NCI-H2196 (cell line): ENCODE data around the gene NCKAP5L.
A peak's percentile ranks its signal among the peaks of the same experiment; 100 is the strongest.

Experiments
- DNase-seq: peaks from one replicate; lab custom pipeline; 2025; ENCODE audit not compliant: unreplicated experiment; lab: John Stamatoyannopoulos, UW

The NCKAP5L gene

DNA sequence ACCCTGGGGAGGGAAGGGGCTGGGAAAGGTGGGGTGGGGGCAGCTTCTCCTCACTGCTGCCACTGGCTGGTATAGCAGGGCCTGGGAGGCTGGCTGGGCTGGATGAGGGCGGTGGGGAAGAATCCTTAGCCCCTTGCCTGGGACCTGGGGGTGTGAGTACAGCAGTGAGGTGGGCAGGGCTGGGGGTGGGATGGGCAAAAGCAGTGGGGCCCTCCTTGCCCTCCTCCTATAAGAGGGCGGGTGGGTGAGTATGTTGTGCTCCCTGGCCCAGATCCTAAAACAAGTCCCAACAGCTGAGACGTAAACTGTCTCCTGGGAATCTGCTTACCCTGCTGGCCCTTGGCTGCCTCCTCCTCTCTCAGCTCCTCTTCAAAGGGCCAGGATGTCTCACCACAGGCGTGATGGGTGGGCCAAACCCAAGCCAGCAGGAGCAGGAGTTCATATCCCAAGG lies 2.2 kb downstream of the NCKAP5L start:
- DNase-seq, result no peak

DNA sequence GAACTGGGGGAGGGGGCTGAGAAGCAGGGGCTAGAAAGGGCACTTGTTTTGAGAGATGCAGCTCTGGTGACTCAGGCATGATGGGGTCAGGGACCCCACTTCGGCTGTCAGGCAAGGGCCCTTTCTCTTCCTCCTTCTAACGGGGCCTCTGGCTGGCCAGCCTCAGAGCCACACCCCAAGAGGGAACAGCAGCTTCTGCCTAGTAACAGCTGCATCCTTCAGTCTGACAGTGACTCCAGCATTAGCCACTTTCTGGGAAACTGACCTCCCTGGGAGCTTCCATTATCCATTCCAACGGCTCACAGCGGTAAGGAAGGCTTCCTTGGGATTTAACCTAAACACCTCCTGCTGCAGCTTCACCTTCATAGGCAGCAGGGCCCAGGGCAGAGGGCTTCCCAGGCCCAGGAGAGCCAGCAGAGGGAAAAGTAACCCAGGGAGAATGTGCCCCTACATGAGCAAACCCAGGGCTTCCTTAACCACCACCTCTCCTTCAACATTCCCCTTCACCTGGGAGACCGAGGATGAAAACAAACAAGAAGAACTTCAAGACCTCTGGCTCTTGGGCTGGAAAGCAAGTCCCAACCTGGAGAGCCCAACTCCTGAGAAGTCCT lies 2.7 kb downstream of the NCKAP5L start:
- DNase-seq, result no peak

DNA sequence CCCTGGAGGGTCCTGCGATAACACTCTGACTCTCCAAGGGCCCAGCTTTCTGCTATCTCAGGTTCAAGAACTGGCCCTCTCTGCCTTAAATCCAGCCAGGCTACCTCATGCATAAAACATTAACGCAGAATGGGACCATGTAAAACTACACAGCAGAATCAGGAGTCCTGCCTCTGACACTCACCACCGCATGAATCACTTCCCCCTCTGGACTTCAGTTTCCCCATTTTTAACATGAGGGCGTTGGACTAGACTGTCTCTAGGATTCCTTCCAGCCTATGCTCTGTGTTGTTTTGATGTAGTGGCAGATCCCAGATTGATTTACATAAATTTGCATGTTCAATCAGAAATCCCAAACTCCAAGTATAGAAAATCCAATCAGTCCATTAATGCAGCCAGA lies 3.3 kb downstream of the NCKAP5L start:
- DNase-seq, result no peak

DNA sequence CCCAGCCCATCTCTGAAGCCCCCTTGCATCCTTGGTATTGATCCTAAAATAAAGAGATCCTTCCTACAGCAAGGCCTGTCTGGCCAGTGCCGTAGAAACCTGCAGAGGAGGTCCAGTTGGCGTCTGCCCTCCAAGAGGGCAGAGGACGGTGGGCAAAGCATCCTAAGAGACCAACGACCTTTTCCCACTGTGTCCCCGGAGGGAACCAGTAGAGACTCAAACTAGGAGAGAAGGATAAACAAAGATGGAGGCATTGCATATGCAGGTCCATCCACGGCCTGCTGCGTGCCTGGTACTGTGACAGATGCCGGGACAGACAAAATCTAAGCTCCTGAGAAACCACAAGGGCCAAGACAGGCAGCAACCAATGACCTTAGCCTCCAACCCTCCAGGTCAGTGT lies 3.8 kb downstream of the NCKAP5L start:
- DNase-seq, result no peak

DNA sequence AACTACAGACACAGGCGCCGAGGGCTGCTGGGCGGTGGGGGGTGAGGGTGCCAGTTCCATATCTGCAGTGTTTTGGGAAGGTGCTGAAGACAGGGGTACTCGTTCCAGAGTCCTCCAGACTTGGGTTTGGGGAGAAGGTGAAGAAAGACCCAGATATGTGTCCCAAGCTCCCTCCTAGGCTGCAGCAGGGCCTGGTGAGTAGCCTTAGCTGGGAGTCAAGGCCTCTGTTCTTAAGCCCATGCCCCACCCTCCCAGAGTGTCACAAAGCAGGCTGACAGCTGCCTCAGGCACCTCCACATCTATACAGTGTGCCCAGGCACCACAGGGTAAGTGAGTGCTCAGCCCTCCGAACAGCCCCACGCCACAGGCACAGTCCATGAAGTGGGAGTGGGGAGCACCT lies 4.3 kb downstream of the NCKAP5L start:
- no peak for DNase-seq

DNA sequence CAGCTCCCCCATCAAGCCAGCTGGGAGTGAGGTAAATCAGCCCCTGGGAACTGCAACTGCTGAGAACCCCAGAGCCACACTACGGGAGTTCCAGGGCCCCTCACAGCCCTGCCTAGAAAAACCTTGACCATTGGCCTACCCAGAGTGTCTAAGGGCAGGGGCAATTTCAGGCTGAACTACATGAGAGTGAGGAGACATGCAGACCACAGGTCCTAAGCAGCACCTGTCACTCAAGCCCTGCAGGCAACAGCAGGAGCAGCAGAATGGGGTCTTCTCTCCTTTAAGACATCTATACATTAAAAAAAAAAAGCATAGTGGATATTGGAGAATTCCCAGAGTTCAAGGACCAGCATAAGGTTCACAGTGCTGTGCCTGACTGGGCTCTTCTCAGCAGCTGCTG lies 4.9 kb downstream of the NCKAP5L start:
- DNase-seq, result no peak

DNA sequence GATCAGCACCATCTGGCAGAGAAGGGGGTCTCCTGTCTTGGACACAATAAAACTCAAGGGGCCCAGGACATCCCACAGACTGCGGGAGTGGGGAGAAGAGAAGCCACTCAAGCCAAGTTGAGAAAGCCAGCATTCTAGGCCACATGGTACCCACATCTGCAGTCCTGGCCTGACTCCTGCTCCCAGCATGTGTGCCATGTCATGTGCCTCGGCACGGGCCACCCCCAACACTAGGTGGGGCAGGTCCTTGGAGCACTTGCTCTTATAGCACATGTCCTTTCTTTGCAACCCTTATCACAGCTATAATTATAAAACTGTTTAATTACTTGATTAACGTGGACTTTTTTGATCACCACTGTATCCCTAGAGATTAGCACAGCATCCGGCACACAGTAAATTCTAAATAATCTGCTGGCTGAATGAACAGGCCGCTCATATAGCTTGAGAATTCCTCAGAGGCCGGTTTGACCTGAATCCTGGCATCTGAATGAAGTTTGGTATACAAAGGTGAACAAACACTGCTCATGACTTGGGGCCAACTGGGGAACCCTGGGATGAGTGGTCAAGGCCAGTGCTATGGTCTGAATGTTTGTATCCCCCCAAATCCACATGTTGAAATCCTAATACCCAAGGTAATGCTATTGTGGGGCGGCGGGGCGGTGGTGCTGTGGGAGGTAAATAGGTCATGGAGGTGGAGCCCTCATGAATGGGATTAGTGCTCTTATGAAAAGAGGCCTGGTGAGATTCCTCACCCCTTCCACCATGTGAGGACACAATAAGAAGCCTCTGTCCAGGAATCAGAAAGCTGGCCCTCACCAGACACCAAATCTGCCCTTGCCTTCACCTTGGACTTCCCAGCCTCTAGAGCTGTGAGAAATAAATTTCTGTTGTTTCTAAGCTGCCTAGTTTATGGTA lies 6.6 kb downstream of the NCKAP5L start:
- no peak for DNase-seq

DNA sequence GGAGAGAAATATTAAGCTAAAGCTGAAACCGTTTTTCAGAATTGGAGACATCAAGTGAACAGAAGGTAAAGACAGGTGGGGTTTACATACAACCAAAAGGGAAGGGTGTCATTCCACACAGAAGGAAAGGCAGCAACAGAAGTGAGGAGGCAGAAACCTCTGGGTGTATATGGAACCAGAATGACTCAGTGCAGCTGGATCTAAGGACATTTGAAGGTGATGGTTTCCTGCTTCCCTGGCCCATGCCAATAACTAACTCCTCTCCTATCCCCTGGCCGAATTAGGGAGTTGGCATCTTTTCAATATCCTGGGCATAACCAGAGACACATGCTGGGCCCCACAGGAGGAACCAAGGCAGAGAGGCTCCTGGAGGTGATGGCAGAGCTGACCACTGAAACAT lies 8.4 kb downstream of the NCKAP5L start:
- DNase-seq, result no peak

DNA sequence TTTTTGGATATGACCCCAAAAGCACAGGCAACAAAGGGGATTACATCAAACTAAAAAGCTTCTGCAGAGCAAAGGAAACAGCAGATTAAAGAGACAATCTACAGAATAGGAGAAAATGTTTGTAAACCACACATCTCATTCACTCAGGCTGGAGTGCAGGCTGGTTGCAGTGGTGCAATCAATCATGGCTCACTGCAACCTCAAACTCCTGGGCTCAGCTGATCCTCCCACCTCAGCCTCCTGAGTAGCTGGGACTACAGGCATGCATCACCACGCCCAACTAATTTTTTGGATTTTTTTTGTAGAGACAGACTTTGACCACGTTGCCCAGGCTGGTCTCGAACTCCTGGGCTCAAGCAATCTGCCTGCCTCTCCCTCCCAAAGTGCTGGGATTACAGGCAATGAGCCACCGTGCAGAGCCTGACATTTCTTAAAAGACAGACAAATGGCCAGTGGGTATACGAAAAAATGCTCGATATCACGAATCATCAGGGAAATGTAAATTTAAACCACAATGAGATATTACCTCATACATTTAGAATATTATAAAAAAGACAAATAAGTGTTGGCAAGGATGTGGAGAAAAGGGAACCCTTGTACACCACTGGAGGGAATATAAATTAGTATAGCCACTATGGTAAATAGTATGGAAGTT lies 9.8 kb downstream of the NCKAP5L start:
- DNase-seq, result no peak

DNA sequence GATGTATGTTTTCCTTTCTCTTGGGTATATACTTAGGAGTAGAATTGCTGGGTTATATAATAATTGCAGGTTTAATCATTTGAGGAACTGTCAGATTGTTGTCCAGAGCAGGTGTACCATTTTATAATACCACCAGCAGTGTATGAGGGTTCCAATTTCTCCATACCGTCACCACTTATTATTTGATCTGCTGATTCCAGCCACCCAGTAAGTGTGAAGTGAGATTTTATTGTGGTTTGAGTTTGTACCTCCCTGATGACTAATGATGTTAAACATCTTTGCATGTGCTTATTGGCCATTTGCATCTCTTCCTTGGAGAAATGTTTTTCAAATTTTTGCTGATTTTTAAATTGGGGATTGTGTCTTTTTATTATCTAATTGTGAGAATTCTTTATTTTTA lies 15.1 kb downstream of the NCKAP5L start:
- DNase-seq, result peak; percentile 21

DNA sequence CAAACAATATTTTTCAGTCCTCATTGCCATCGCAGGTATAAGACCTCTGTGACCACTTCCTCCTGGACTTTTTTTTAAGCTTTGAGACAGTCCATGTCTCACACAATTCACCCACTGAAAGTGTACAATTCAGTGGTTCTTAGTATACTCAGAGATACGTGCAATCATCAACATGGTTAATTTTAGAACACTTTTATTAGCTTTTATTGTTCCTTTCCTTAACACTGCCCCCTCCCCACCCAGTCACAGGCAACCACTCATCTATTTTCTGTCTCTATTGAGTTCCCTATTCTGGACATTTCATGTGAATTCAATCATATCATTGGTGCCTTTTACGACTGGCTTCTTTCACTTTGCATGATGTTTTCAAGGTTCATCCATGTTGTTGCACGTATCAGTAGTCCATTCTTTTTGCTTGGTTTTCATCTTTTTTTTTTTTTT lies 16.2 kb downstream of the NCKAP5L start:
- no peak for DNase-seq

DNA sequence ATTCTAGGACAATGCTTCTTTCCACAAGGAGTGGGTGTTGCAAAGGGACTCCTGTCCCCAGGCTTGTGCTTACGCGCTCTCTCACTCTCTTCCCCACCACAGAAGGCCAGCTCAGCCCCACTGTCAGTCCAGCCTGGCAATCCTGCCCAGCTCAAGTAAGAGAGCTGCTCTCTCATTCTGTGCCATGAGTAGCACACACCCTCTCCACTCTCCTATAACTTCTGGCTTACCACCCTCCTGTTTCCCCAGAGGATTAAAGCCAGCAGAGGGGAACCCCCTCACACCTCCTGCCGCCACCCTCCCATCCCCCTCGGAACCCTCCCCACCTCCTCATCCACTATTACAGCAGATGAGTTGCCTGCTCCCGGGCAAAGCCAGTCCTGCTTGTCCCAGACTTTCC lies 17.1 kb downstream of the NCKAP5L start:
- no peak for DNase-seq

DNA sequence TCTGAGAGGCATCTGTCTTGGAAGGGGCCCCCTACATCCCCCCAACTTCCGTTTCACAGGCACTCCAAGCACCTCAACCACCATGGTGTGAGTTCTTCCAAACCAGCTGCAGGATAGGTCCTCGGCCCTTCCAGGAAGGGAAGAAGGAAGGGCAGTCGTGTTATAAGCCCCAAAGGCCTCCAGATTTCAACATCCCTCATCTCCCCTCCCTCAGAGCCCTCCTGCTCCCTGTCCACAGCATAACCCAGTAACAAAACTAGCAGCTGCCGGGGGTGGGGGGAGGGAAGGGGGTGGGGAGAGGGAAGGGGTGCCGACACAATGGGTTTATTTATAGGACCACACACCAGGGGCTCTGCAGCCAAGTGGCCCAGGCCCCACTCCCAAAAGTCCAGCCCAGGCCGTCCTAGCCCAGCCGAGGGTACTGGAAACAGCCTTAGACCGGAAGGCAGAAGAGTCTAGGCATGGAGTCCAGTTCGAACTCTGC lies 18.3 kb downstream of the NCKAP5L start:
- DNase-seq, result no peak

DNA sequence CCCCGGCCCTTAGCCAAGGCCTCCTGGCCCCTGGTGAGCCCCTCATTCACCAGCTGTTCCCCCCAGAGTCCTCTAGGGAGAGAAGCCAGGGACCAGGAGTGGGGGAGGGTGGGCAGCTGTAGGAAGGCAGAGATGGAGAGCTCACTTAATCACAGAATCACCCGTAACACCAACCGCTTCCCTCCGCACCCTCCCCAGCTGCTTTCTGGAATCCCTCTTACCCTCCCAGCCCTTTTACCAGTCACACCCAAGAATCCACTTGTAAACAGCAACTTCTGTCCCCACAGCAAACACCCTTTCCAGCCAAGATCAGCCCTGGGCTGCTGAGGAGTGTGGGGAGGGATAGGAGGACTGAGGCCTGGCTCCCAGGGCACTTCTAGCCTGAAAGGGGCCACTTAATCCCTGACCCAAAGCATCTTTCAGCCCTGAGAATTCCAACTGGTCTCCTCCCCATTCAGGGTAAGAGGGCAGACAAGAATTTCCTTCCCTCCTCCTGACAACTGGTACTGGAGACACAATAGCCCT lies 18.8 kb downstream of the NCKAP5L start:
- no peak for DNase-seq

DNA sequence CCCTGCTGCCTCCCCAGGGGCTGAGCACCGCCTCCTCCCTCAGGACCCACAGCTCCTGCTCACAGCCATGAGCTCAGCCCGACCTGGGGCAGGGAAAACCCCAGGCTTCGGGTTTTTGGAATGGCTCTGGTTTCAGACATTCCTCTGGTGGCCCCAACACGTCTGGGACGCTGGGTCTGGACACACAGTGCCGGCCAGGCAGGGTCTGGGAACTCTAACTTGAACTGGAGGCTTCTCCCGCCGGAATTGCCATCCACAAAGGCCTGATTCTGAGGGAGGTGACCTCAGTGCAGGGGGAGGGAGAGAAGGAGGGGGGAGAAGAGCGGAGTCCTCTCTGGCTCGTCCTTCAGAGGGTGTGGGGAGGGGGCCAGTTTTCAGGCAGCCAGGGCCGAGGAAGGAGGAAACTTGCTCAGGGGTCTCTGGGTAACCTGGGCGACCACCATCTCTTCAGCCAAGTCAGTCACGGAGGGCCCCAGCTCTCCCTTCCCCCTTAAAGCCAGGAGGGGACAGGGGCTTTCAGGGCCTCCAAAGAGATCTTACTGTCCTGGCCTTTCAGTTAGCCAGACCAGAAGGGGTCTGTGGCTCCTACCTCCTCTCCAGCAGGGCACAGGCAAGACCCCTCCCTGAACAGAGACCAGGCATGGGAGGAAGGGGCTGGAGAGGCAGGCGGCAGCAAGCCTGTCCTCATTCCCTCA lies 19.4 kb downstream of the NCKAP5L start:
- no peak for DNase-seq

DNA sequence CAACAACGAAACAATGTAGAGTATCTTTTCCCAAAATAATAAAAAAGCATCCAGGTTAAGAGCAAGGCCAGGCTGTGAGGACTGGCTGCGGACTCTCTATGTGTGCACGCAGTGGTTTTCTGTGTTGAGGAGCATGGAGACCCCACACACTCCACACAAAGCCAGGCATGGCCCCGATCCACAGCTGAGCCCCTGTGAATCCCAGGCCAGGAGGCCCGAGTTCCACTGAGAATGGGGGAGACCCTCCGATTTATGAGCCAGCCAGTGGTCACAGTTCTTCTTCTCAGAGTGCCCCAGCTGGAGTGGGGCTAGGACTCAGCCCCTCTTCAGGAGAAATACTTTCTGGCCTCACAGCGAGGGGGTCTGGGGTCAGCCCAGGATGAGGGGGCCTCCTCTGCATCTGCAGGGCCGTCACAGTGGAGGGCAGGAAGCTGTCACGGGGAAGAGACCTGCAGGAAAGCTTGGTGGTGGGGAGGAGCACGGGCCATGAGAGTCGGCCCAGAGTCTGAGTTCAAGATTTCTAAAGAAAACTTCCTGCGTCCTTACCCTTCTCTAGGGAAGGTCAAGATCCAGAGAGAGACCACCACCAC lies 20.1 kb downstream of the NCKAP5L start:
- DNase-seq, result no peak

DNA sequence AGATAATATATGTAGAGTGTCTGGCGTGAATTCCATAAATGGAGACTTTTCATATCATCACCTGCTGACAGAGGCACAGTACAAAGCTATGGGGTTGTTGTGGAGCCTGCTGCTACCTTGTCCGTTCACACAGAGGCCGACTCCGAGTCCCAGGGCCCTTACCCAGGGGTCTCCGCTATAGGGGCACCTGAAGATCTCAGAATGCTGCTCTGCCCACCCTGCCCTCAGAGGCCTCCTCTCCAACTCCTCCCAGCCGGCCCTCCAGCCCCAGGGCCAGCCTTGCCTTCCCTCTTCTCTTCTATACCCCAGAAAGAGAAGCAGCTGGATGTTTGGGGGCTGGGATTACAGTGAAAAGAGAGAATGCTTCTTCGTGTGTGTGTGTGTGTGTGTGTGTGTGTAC lies 21.3 kb downstream of the NCKAP5L start:
- DNase-seq, result no peak

DNA sequence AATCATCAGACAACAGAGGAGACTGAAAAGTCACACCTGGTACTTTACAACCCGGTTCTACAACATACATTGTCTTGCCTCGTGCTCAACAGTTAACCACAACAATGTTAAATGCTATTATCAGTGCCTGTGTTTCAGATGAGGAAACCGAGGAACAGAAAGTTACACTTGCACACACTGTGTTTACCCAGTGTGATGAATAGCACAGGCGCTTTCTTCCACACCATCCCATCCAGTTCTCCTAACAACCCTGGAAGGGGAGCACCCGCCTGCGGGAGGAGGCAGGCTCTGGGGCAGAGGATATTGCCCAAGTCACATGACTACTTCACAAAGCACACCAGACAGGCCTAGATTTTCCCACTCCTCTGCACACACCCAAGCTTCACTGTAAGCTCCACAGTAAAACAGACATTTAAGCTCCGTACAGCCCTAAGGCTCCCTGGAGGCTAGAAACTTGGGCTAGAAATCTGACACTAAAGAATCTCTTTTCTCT lies 21.8 kb downstream of the NCKAP5L start:
- no peak for DNase-seq

DNA sequence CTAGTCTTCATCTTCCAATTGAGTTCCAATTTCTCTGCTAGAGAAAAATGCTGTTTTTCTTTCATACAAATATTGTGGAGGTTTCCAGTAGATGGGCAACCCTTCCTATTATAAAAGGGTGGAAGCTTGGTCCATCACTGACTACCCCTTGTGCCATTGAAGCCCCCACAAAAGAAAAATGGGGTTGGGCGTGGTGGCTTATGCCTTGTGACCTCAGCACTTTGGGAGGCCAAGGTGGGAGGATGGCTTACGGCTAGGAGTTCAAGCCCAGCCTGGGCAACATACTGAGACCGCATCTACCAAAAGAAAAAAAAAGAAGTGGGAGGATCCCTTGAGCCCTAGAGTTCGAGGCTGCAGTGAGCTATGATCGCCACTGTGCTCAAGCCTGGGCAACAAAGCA lies 22.8 kb downstream of the NCKAP5L start:
- no peak for DNase-seq

DNA sequence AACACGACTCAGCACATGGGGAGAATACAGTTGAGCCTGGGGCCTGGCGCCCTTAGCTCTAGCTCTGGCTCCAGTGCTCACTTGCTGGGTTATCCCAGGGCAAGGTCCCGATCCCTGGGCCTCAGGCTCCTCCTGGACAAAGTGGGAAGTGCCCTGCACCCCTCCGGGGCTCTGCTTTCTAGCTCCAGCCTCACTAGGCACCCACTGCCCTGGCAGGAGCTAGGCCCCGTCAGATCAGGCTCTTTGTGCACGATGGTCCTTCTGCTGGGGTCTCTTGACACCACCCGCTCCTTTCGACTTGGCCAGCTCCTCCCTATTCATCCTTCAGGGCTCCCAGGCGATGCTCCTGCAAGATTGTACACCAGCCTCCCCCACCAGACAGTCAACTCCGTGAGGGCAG lies 23.4 kb downstream of the NCKAP5L start:
- no peak for DNase-seq
